Right cardiac atrium (tissue), 5 donors: ENCODE data around the gene OR6C6. TPM values are rescaled to one million over a fixed set of nuclear protein-coding genes. Genes with fewer than 3 reads are reported as not detected.
"Not testable (repeated sequence)": the region's sequence is repeated elsewhere in the genome, so short reads cannot be mapped to it uniquely, and the experiment has no call there.

Source experiments
- ATAC-seq, 2 donors: fragments of 200-7000 bp; cut with Tn5 transposase; one replicate each; pipeline versions ENCODE4 v1.8.0 to v1.9.1; 2020; ENCODE audit warnings: moderate library complexity in 2 of 2, mild to moderate bottlenecking in 1 of 2
- DNase-seq, 3 donors: peaks; one replicate each; pipeline ENCODE4 v3.0.0-alpha.2; 2020
- H3K27ac ChIP-seq: one replicate; pipeline ENCODE4 v1.5.1; 2013; ENCODE audit warnings: mild to moderate bottlenecking, low read length, control low read depth, moderate library complexity
- H3K27me3 ChIP-seq: one replicate; pipeline ENCODE4 v1.6.1; 2013; ENCODE audit not compliant: control insufficient read depth, insufficient read depth
- H3K4me1 ChIP-seq: one replicate; pipeline ENCODE4 v1.6.1; 2013; ENCODE audit warnings: low read length; ENCODE audit not compliant: control insufficient read depth, insufficient read depth
- H3K4me3 ChIP-seq: one replicate; pipeline ENCODE4 v1.5.1; 2013; ENCODE audit warnings: low read length, control low read depth
- H3K9me3 ChIP-seq: one replicate; pipeline ENCODE4 v1.6.1; 2013; ENCODE audit warnings: low read length; ENCODE audit not compliant: control insufficient read depth
- WGBS: extraction: QIAGEN DNeasy Blood & Tissue Kit; methylation state at CpG from one replicate; pipeline ENCODE4 v1.1.7; 2013; 5-methylcytosine and 5-hydroxymethylcytosine counted together
- intact Hi-C, 4 donors: fragments of 100-400 bp; cut with DNase I; formaldehyde crosslinking; loops; one replicate each; pipeline versions ENCODE4 v1.11.0 to v1.14.0; 2022 to 2023
- long read RNA-seq, 4 donors: library from polyadenylated mRNA; unstranded; transcript quantifications; one replicate each; pipeline ENCODE4 v2.0.0, GENCODE V29; 2020 to 2021
- polyA plus RNA-seq: library from polyadenylated mRNA; stranded (reverse); fragments of 200-250 nt; gene quantifications from one replicate; pipeline ENCODE4 v1.2.3, GENCODE V29; 2013
- total RNA-seq, 4 donors: library from RNA; stranded (reverse); fragmentation: NEBNext Ultra II Directional; extraction: Animal tissue kit (Norgen Biotek cat#: 25700); gene quantifications; one replicate each; pipeline ENCODE4 v1.2.1, GENCODE V29; 2021
- donor health status: healthy with polysubstance abuse.
- donor health status: DM: no; HTN: yes; CAD: no.
- donor health status: DM: no; HTN: no; CAD: no.
- donor health status: DM: no; HTN: yes; CAD: no; lungs with severe emphysema.
- donor health status: DM: yes; HTN: yes; CAD: no.

OR6C6 gene
- total RNA-seq (not detected), polyA plus RNA-seq (not detected)
- long read RNA-seq, donor 1 = 0 reads
- long read RNA-seq, donor 2 = 0 reads
- long read RNA-seq, donor 3 = 0 reads
- long read RNA-seq, donor 4 = 0 reads

- Histone ChIP-seq H3K27ac (no peak within 1 kb of the TSS), H3K27me3 (no peaks in the 10 kb centered on the region), H3K4me1 (no peaks in the 10 kb centered on the region), H3K4me3 (no peak within 1 kb of the TSS), H3K9me3 (no peaks in the 10 kb centered on the region)
- 80% methylated on average over 2 of the region's 2 CpGs for WGBS
- intact Hi-C loops = no loop called here
- ATAC-seq (no peak), DNase-seq (no peak)
These were observed at the start of gene OR6C6 for GRCh38 chr12:55296469-55296868. OR6C6 (minus strand) TSS chr12:55296569; CDS start chr12:55295232, 1,337 bp downstream.

DNA sequence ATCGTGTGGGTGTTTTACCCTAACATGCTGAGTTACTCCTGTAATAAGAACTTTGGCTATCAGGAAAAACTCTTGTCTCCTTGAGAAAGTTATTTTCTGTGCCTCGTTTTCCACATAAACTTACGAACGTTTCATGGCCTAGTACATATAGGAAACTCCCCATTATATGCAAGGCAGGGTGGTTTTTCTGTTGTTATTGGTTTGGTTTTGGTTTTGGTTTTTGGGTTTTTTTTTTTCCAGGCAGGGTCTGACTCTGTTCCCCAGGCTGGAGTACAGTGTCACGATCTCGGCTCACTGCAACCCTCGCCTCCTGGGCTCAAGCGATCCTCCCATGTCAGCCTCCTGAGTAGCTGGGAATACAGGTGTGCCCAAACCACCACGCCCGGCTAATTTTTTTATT, 39.6 kb upstream of the OR6C6 start:
- 86% methylated on average over 10 of the region's 10 CpGs for WGBS
- Histone ChIP-seq H3K4me3 (no peak overlapping the region), H3K9me3 (no peaks in the 10 kb centered on the region), H3K27me3 (no peaks in the 10 kb centered on the region), H3K4me1 (no peaks in the 10 kb centered on the region), H3K27ac (no peak overlapping the region)
- no peak for DNase-seq
- ATAC-seq = no peak
- intact Hi-C loops = no loop called here

GRCh38 chr12:55330446-55330845, 34.1 kb upstream of the OR6C6 start, which contains the start of gene OR6C3:
OR6C3 (plus strand) TSS chr12:55330746; CDS start chr12:55331701, 955 bp downstream.
- intact Hi-C loops = no loop called here
- no peak for ATAC-seq
- no peaks in the 10 kb centered on the region for H3K27me3 ChIP-seq
- WGBS = 91% methylated on average over 1 of the region's 1 CpG
- H3K4me3 ChIP-seq = no peak within 1 kb of the TSS
- no peaks in the 10 kb centered on the region for H3K9me3 ChIP-seq
- no peak within 1 kb of the TSS for H3K27ac ChIP-seq
- no peak for DNase-seq
- no peaks in the 10 kb centered on the region for H3K4me1 ChIP-seq

GRCh38 chr12:55325801-55326200, 29.4 kb upstream of the OR6C6 start:
- WGBS = 92% methylated on average over 6 of the region's 6 CpGs
- H3K4me3 ChIP-seq, H3K4me1 ChIP-seq, intact Hi-C loops, H3K27me3 ChIP-seq, ATAC-seq, H3K9me3 ChIP-seq, H3K27ac ChIP-seq, DNase-seq: not testable (repeated sequence)

DNA sequence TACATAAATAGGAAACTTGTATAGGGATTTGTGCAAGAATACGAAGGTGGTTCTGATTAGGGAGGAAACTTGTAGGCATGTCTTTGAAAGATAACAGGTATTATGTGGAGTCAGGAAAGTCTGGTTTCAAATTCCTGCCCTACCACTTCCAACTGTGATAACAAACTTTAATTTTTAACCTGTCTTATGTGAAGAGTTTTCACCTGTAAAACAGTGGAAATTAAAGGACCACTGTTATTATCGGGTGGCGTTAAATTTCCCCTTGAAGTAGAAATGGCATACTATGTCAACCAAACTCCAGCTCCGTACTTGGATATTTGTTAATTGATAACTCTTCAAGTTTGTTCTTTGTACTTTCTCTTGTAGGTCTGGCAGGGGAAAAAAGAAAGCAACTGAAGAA, 23.8 kb upstream of the OR6C6 start:
- Histone ChIP-seq H3K4me3 (no peak overlapping the region), H3K27ac (no peak overlapping the region), H3K4me1 (no peaks in the 10 kb centered on the region), H3K27me3 (no peaks in the 10 kb centered on the region), H3K9me3 (no peaks in the 10 kb centered on the region)
- intact Hi-C loops = no loop called here
- DNase-seq (no peak), ATAC-seq (no peak)
- WGBS = 79% methylated on average over 4 of the region's 4 CpGs

GRCh38 chr12:55314043-55314442, 17.7 kb upstream of the OR6C6 start, which contains the start of gene OR6C1:
OR6C1 (plus strand) TSS chr12:55314343; CDS start chr12:55320600, 6,257 bp downstream.
- Histone ChIP-seq H3K4me1 (no peaks in the 10 kb centered on the region), H3K9me3 (no peaks in the 10 kb centered on the region), H3K27ac (no peak within 1 kb of the TSS), H3K4me3 (no peak within 1 kb of the TSS), H3K27me3 (no peaks in the 10 kb centered on the region)
- intact Hi-C loops = no loop called here
- ATAC-seq (no peak), DNase-seq (no peak)
- 77% methylated on average over 2 of the region's 2 CpGs for WGBS

DNA sequence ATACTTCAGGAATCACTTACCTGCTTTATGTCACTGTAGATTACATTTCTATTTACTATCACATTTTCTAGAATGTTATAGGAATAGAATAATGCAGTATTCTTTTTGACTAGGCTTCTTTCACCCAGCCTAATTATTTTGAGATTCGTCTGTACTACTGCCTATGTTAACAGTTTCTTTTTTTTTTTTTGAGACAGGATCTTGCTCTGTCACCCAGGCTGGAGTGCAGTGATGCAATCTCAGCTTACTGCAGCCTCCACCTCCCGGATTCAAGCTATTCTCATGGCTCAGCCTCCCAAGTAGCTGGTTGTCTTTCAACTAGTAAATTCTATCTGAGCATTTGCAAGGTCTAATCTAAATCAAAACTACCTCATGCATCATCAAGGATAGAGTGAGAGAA, 6.4 kb downstream of the OR6C6 start:
- no peaks in the 10 kb centered on the region for H3K27me3 ChIP-seq
- WGBS = 40% methylated on average over 2 of the region's 2 CpGs
- no peak overlapping the region for H3K4me3 ChIP-seq
- H3K4me1 ChIP-seq = no peaks in the 10 kb centered on the region
- intact Hi-C loops = no loop called here
- H3K9me3 ChIP-seq = no peaks in the 10 kb centered on the region
- no peak overlapping the region for H3K27ac ChIP-seq
- ATAC-seq = no peak
- DNase-seq = no peak

DNA sequence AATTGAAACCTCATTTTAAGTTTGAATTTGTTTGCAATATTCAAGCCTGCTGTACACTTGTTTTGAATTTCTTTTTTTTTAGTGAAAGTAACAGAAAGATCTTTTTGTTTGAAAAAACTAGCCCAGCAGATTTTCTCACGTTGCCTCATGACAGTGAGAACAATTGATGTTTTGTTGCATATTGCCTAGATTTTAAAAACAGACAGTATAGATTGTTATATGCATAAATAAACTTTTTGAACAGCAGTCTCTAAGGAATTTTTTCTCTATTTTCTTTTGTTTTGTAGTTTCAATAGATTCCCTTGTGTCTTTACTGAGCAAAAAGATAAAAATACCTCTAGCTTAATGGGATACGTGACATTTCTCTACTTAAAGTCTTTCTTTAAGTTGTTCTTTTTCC, 15.4 kb downstream of the OR6C6 start:
- Histone ChIP-seq H3K9me3 (no peaks in the 10 kb centered on the region), H3K4me3 (no peak overlapping the region), H3K27me3 (no peaks in the 10 kb centered on the region), H3K4me1 (no peaks in the 10 kb centered on the region), H3K27ac (no peak overlapping the region)
- intact Hi-C loops = no loop called here
- DNase-seq (no peak), ATAC-seq (no peak)
- 52% methylated on average over 2 of the region's 2 CpGs for WGBS

GRCh38 chr12:55258303-55258702, 38.1 kb downstream of the OR6C6 start:
- Histone ChIP-seq H3K4me3 (no peak overlapping the region), H3K9me3 (no peaks in the 10 kb centered on the region), H3K27ac (no peak overlapping the region), H3K27me3 (no peaks in the 10 kb centered on the region), H3K4me1 (no peaks in the 10 kb centered on the region)
- ATAC-seq = no peak
- DNase-seq = no peak
- intact Hi-C loops = no loop called here
- 61% methylated on average over 2 of the region's 2 CpGs for WGBS

DNA sequence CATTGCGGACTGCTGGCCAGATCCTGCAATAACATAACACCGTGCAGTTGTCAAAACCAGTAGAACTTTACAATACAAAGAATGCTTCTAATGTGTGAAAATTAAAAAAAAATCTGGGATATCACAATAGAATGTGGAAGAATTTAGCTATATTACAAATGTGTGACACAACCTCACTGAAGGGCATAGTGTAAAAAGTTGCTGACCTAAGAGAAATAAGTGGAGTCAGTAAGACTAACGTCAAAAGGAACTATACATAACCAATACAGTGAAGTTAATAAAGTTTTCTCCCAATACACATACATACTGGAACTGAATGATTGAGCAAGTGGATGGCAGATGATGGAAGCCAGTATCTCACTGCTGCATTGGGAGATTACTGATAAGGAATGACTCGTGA, 39.5 kb downstream of the OR6C6 start:
- no peak overlapping the region for H3K27ac ChIP-seq
- H3K4me3 ChIP-seq = no peak overlapping the region
- no peaks in the 10 kb centered on the region for H3K27me3 ChIP-seq
- intact Hi-C loops = no loop called here
- no peak for ATAC-seq
- no peak for DNase-seq
- no peaks in the 10 kb centered on the region for H3K4me1 ChIP-seq
- 88% methylated on average over 4 of the region's 4 CpGs for WGBS
- no peaks in the 10 kb centered on the region for H3K9me3 ChIP-seq

- Histone ChIP-seq H3K27me3 (no peaks in the 10 kb centered on the region), H3K9me3 (no peaks in the 10 kb centered on the region), H3K4me3 (no peak overlapping the region), H3K27ac (no peak overlapping the region), H3K4me1 (no peaks in the 10 kb centered on the region)
- intact Hi-C loops = no loop called here
- no peak for ATAC-seq
- no peak for DNase-seq
These were observed 43.1 kb downstream of the OR6C6 start for GRCh38 chr12:55253281-55253680.

- no peaks in the 10 kb centered on the region for H3K4me1 ChIP-seq
- intact Hi-C loops = no loop called here
- WGBS = 55% methylated on average over 3 of the region's 3 CpGs
- no peaks in the 10 kb centered on the region for H3K27me3 ChIP-seq
- H3K27ac ChIP-seq = no peak overlapping the region
- H3K4me3 ChIP-seq = no peak overlapping the region
- ATAC-seq (no peak), DNase-seq (no peak)
- no peaks in the 10 kb centered on the region for H3K9me3 ChIP-seq
These were observed 45.4 kb downstream of the OR6C6 start for GRCh38 chr12:55250944-55251343.
